Body of pancreas (tissue), 4 donors: Measurements from ENCODE around the gene DOK1.

ENCODE experiments used
- CTCF ChIP-seq, 7 experiments: fragments of 450-650 bp in 4 of 7; fragments of 200-600 bp in 3 of 7; sonication (generic) in 3 of 7; IDR thresholded peaks; one replicate each; pipeline ENCODE4 v1.5.1; 2016 to 2019; ENCODE audit warnings: antibody characterized with exemption in 7 of 7
- POLR2A ChIP-seq, 3 donors: fragments of 450-650 bp; IDR thresholded peaks; one replicate each; pipeline ENCODE4 v1.6.1; 2016; ENCODE audit warnings: antibody characterized with exemption in 3 of 3, mild to moderate bottlenecking in 2 of 3

GRCh38 chr2:74585406-74586185 is 31.1 kb downstream of the DOK1 start:
- TF ChIP-seq CTCF (IDR thresholded peaks at IDR 0.05) (no peak), POLR2A (IDR thresholded peaks at IDR 0.05) (no peak)
